GM23338 (cell line): ENCODE results near the gene BATF2. TPM values are rescaled to one million over a fixed set of nuclear protein-coding genes. Genes with fewer than 3 reads are reported as not detected.

Experiments used
- ATAC-seq: fragments of 200-7000 bp; cut with Tn5 transposase; 3 replicates; pipeline ENCODE4 v1.9.1; 2020
- DNase-seq: peaks from one replicate; pipeline ENCODE4 v3.0.0-alpha.2; 2015; ENCODE audit warnings: low spot score
- H2AFZ ChIP-seq: fragments of 200-600 bp; sonication (generic); 2 replicates; pipeline ENCODE4 v1.8.0; 2016; ENCODE audit warnings: antibody characterized with exemption, mild to moderate bottlenecking, moderate library complexity
- H3F3A ChIP-seq: fragments of 200-600 bp; sonication (generic); replicated peaks from 2 replicates; pipeline ENCODE4 v1.8.0; 2017; ENCODE audit warnings: antibody characterized with exemption, mixed run types, low read depth
- H3K27ac ChIP-seq: fragments of 200-600 bp; sonication (generic); 2 replicates; pipeline ENCODE4 v1.6.1; 2016; ENCODE audit warnings: low read depth
- H3K27me3 ChIP-seq: fragments of 200-600 bp; sonication (generic); 2 replicates; pipeline ENCODE4 v1.8.0; 2016; ENCODE audit warnings: mild to moderate bottlenecking, mixed run types, moderate library complexity; ENCODE audit not compliant: insufficient read depth
- H3K36me3 ChIP-seq: fragments of 200-600 bp; sonication (generic); 2 replicates; pipeline ENCODE4 v1.8.0; 2016; ENCODE audit warnings: mild to moderate bottlenecking; ENCODE audit not compliant: insufficient read depth
- H3K4me1 ChIP-seq: fragments of 200-600 bp; sonication (generic); 2 replicates; pipeline ENCODE4 v1.8.0; 2016; ENCODE audit warnings: mild to moderate bottlenecking, moderate library complexity; ENCODE audit not compliant: insufficient read depth
- H3K4me2 ChIP-seq: fragments of 200-600 bp; sonication (generic); 2 replicates; pipeline ENCODE4 v1.7.1; 2017; ENCODE audit warnings: mixed run types
- H3K4me3 ChIP-seq: fragments of 200-600 bp; sonication (generic); 2 replicates; pipeline ENCODE4 v1.6.1; 2016; ENCODE audit warnings: mixed run types
- H3K79me2 ChIP-seq: fragments of 200-600 bp; sonication (generic); replicated peaks from 2 replicates; pipeline ENCODE4 v1.8.0; 2017; ENCODE audit warnings: mild to moderate bottlenecking; ENCODE audit not compliant: insufficient read depth
- H3K9me2 ChIP-seq: fragments of 200-600 bp; sonication (generic); 2 replicates; pipeline ENCODE4 v1.8.0; 2017; ENCODE audit not compliant: insufficient read depth
- H4K20me1 ChIP-seq: fragments of 200-600 bp; sonication (generic); replicated peaks from 2 replicates; pipeline ENCODE4 v1.8.0; 2017; ENCODE audit warnings: mild to moderate bottlenecking; ENCODE audit not compliant: insufficient read depth
- H3K27ac Mint-ChIP-seq: 2 replicates; pipeline ENCODE4 v1.8.0; 2020; ENCODE audit warnings: inconsistent platforms, mild to moderate bottlenecking, moderate library complexity, mixed read lengths
- H3K27me3 Mint-ChIP-seq: 3 replicates; pipeline ENCODE4 v1.8.0; 2022; ENCODE audit warnings: low read depth, mild to moderate bottlenecking, moderate library complexity, mixed read lengths, inconsistent platforms; ENCODE audit not compliant: insufficient read depth, poor library complexity
- H3K36me3 Mint-ChIP-seq: 3 replicates; pipeline ENCODE4 v1.8.0; 2021; ENCODE audit warnings: low read depth, mild to moderate bottlenecking, inconsistent platforms, moderate library complexity, mixed read lengths
- H3K4me1 Mint-ChIP-seq: 3 replicates; pipeline ENCODE4 v1.8.0; 2020; ENCODE audit warnings: mild to moderate bottlenecking, inconsistent platforms, mixed read lengths
- H3K4me3 Mint-ChIP-seq: 3 replicates; pipeline ENCODE4 v1.8.0; 2021; ENCODE audit warnings: moderate library complexity, mild to moderate bottlenecking, inconsistent platforms, mixed read lengths
- H3K9me3 Mint-ChIP-seq: 3 replicates; pipeline ENCODE4 v1.8.0; 2020; ENCODE audit warnings: moderate library complexity, mild to moderate bottlenecking, inconsistent platforms, mixed read lengths
- CREB1 ChIP-seq: fragments of 250-450 bp; sonication (Bioruptor Pico); IDR thresholded peaks from 2 replicates; pipeline ENCODE4 v1.5.0; 2020; ENCODE audit warnings: low read depth, mild to moderate bottlenecking, moderate library complexity
- ETS1 ChIP-seq: IDR thresholded peaks from 2 replicates; pipeline ENCODE4 v1.6.1; 2016; ENCODE audit warnings: antibody characterized with exemption
- EZH2phosphoT487 ChIP-seq: fragments of 200-600 bp; sonication (generic); IDR thresholded peaks from one replicate; pipeline ENCODE4 v1.8.1; 2018; ENCODE audit warnings: antibody characterized with exemption; ENCODE audit not compliant: unreplicated experiment
- JUNB ChIP-seq: IDR thresholded peaks from one replicate; pipeline ENCODE4 v1.6.1; 2016; ENCODE audit warnings: antibody characterized with exemption; ENCODE audit not compliant: unreplicated experiment
- POLR2AphosphoS5 ChIP-seq: IDR thresholded peaks from 2 replicates; pipeline ENCODE4 v1.6.1; 2016; ENCODE audit warnings: antibody characterized with exemption, low read depth
- REST ChIP-seq: IDR thresholded peaks from one replicate; pipeline ENCODE4 v1.6.1; 2018; ENCODE audit warnings: antibody characterized with exemption; ENCODE audit not compliant: unreplicated experiment
- STAT1 ChIP-seq: IDR thresholded peaks from one replicate; pipeline ENCODE4 v1.6.1; 2016; ENCODE audit warnings: antibody characterized with exemption; ENCODE audit not compliant: unreplicated experiment
- ZNF114 ChIP-seq: fragments of 250-450 bp; sonication (Bioruptor Pico); IDR thresholded peaks from 2 replicates; pipeline ENCODE4 v1.5.0; 2020; ENCODE audit warnings: mild to moderate bottlenecking, moderate library complexity
- ZNF331 ChIP-seq: fragments of 250-450 bp; sonication (Bioruptor Pico); IDR thresholded peaks from 2 replicates; pipeline ENCODE4 v1.5.0; 2020; ENCODE audit warnings: low read depth, mild to moderate bottlenecking, moderate library complexity
- polyA plus RNA-seq: library from polyadenylated mRNA; unstranded; fragments of >200 nt; fragmentation: Nextera tagmentation; extraction: Ambion mirVana; gene quantifications from 2 replicates; pipeline ENCODE4 v1.2.1, GENCODE V29; 2016
- total RNA-seq: library from RNA; depleted of rRNA; stranded (reverse); fragments of >200 nt; shearing (Covaris generic); gene quantifications from 2 replicates; pipeline ENCODE4 v1.2.3, GENCODE V29; 2014
- TF ChIP-seq, protein P1 (sequence below), 2 experiments: fragments of 200-600 bp in 1 of 2; sonication (generic) in 1 of 2; conservative IDR thresholded peaks; 2 replicates each; pipeline versions ENCODE4 v1.5.1 to v1.6.1; 2016 to 2017; ENCODE audit warnings: antibody characterized with exemption in 2 of 2, low read depth in 2 of 2, mild to moderate bottlenecking in 2 of 2, moderate library complexity in 1 of 2

The BATF2 gene
- total and polyA plus RNA-seq, 2 experiments from 2014 or later, result 0.53 to 1.6 TPM

DNA sequence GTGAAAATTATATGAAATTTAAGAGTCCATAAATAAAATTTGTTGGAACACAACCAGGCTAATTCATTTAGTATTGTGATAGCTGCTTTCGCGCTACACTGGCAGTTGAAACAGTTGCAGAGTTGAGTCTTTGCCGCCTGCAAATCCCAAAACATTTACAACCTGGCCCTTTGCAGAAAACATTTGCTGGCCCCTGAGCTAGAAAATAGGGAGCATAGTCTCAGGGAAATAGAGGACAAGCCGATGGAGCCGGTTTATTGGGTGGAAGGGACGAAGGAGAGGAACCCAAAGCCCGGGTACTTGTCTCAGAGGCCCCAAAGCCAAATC, 43.7 kb upstream of the BATF2 start:
- Histone ChIP-seq H3K4me2 (peak overlapping the region; percentile 91), H3K79me2 (peaks cover 18% of the 10 kb centered on the region), H3K27ac (peak overlapping the region; percentile 98), H3K4me1 (no peaks in the 10 kb centered on the region; the same call in 1 of the 2 replicates), H4K20me1 (peaks cover 11% of the 10 kb centered on the region), H2AFZ (no peak overlapping the region), H3K36me3 (no peaks in the 10 kb centered on the region), H3K4me3 (peak overlapping the region; percentile 87), H3K27me3 (no peaks in the 10 kb centered on the region), H3K9me2 (no peaks in the 10 kb centered on the region), H3F3A (0 out of 2 replicates have a peak, but pooled peaks cover 11% of the 10 kb centered on the region)
- Mint-ChIP-seq H3K36me3 (peaks cover 17% of the 10 kb centered on the region), H3K4me3 (peak overlapping the region; percentile 83), H3K4me1 (peaks cover 9% of the 10 kb centered on the region), H3K27me3 (peaks cover 9% of the 10 kb centered on the region), H3K9me3 (no peaks in the 10 kb centered on the region), H3K27ac (peak overlapping the region; percentile 94)
- TF ChIP-seq ZNF331 (CRISPR knock-in tag) (no peak), POLR2AphosphoS5 (no peak)
- ATAC-seq, result no peak
- DNase-seq, result no peak

DNA sequence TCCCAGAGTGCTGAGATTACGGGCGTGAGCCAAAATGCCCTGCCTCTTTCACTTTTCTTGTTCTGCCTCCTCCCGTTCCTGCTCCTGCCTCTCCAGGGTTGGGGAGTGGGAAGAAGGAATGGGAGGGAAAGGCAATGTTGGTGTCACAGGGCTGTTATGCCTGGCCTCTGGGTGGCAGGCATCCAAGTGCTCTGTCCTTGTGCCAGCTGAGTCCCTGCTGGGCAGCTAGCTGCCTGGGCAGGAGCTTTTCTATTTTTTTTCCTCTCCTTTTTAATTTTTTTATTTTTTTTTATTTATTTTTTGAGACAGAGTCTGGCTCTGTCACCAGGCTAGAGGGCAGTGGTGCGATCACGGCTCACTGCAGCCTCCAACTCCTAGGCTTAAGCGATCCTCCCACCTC, 40.2 kb upstream of the BATF2 start:
- H2AFZ ChIP-seq, result no peak overlapping the region
- H3K36me3 ChIP-seq, result no peaks in the 10 kb centered on the region
- no peak overlapping the region for H3K27ac Mint-ChIP-seq
- H3K79me2 ChIP-seq, result peaks cover 2% of the 10 kb centered on the region; the same call in 1 of the 2 replicates
- H3K27ac ChIP-seq, result no peak overlapping the region
- H3F3A ChIP-seq, result 0 out of 2 replicates have a peak, but pooled peaks cover 7% of the 10 kb centered on the region
- H3K36me3 Mint-ChIP-seq, result no peaks in the 10 kb centered on the region
- DNase-seq (no peak), ATAC-seq (no peak)
- no peaks in the 10 kb centered on the region for H3K9me3 Mint-ChIP-seq
- H3K27me3 Mint-ChIP-seq, result peaks cover 5% of the 10 kb centered on the region
- H4K20me1 ChIP-seq, result no peaks in the 10 kb centered on the region
- no peaks in the 10 kb centered on the region; the same call in 2 of the 3 replicates for H3K4me1 Mint-ChIP-seq
- H3K9me2 ChIP-seq, result no peaks in the 10 kb centered on the region
- H3K4me1 ChIP-seq, result no peaks in the 10 kb centered on the region
- H3K27me3 ChIP-seq, result no peaks in the 10 kb centered on the region
- H3K4me2 ChIP-seq, result no peak overlapping the region
- no peak overlapping the region for H3K4me3 ChIP-seq
- no peak overlapping the region for H3K4me3 Mint-ChIP-seq
- TF ChIP-seq CREB1 (CRISPR knock-in tag), result no peak
- TF ChIP-seq POLR2AphosphoS5, result no peak
- TF ChIP-seq JUNB, result no peak
- no peak for TF ChIP-seq ETS1
- TF ChIP-seq REST, result no peak
- no peak for TF ChIP-seq STAT1
- no peak for TF ChIP-seq EZH2phosphoT487
- no peak for TF ChIP-seq ZNF114 (CRISPR knock-in tag)
- TF ChIP-seq ZNF331 (CRISPR knock-in tag), result no peak
- TF ChIP-seq, protein P1, sequence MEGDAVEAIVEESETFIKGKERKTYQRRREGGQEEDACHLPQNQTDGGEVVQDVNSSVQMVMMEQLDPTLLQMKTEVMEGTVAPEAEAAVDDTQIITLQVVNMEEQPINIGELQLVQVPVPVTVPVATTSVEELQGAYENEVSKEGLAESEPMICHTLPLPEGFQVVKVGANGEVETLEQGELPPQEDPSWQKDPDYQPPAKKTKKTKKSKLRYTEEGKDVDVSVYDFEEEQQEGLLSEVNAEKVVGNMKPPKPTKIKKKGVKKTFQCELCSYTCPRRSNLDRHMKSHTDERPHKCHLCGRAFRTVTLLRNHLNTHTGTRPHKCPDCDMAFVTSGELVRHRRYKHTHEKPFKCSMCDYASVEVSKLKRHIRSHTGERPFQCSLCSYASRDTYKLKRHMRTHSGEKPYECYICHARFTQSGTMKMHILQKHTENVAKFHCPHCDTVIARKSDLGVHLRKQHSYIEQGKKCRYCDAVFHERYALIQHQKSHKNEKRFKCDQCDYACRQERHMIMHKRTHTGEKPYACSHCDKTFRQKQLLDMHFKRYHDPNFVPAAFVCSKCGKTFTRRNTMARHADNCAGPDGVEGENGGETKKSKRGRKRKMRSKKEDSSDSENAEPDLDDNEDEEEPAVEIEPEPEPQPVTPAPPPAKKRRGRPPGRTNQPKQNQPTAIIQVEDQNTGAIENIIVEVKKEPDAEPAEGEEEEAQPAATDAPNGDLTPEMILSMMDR (conservative IDR thresholded peaks at IDR 0.05; ENCODE audit: low read depth in 2 of 2), result no peak
